NCI-H1417 (cell line): ENCODE data around the gene MFSD11.
A peak's percentile ranks its signal among the peaks of the same experiment; 100 is the strongest.
"Not testable (repeated sequence)": the region's sequence is repeated elsewhere in the genome, so short reads cannot be mapped to it uniquely, and the experiment has no call there.

Experiments
- DNase-seq, 3 experiments: peaks; one replicate each; lab custom pipeline; 2025; lab: John Stamatoyannopoulos, UW

Gene MFSD11

DNA sequence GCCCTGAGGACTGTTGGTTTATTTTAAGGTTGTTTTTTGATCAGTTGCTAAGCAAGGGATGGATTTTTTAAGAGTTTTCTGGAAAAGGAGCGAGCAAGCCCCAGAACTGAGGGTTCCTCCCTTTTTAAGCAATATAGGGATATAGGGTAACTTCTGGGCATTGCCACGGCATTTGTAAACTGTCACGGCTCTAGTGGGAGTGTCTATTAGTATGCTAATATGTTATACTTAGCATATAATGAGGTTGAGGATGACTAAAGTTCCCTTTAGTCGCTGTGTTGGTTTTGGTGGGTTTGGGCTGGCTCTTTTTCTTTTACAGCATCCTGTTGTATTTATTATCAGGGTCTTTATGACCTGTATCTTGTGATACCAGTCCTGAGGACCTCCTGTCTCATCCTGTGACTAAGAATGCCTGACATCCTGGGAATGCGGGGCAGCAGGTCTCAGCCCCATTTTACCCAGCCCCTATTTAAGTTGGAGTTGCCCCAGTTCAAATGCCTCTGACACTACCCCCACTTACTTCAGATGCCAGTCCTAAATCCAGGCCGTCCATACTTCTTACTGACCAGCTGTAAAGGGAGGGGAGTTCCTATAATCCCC, 59.4 kb downstream of the MFSD11 start:
- no peak for DNase-seq

DNA sequence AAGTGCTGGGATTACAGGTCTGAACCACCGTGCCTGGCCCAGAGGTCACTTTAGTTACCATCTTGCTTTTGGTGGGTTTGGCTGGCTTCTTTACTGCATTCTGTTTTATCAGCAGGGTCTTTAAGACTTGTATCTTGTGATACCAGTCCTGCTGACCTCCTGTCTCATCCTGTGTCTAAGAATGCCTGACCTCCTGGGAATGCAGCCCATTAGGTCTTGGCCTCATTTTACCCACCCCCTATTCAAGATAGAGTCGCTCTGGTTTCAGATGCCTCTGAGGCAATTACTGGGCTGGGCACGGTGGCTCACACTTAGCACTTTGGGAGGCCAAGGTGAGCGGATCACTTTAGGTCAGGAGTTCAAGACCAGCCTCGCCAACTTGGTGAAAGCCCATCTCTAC, 63.8 kb downstream of the MFSD11 start:
- no peak for DNase-seq

DNA sequence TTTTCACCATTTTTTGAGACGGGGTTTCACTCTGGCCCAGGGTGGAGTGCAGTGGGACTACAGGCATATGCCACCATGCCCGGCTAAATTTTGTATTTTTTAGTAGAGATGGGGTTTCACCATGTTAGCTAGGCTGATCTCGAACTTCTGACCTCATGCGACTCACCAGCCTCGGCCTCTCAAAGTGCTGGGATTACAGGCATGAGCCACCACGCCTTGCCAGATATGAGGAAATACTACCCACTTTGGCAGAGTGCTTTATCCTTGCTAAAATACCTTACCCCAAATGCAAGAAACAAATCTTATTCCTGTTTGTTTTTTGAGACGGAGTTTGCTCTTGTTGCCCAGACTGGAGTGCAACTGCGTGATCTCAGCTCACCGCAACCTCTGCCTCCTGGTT, 67.4 kb downstream of the MFSD11 start:
- no peak for DNase-seq

- not testable (repeated sequence) for DNase-seq
Measured at GRCh38 chr17:76806151-76806550, 68.2 kb downstream of the MFSD11 start.

- not testable (repeated sequence) for DNase-seq
Measured at GRCh38 chr17:76806767-76807166, 68.8 kb downstream of the MFSD11 start.

- DNase-seq, result no peak
Measured at GRCh38 chr17:76808326-76808725, 70.4 kb downstream of the MFSD11 start.

DNA sequence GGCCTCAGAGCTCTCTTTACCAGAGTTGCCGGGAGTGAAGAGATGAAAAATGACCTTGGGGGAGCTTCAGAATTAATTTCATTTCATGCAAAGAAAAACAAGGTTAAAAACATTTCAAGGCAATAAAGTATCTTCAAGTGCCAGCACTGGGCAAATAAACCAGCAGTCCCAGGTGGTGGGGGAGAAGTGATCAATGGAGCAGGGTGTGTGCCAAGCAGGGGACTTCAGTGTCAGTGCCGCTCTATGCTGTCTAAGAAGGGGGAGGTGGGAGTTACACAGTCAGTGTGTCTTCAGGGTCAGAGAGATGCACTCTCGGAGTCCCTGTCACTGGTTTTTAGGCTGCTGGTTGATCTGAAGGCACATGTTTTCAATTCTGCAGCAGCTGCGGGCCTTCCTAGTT, 73.0 kb downstream of the MFSD11 start:
- peak; percentile 67 to 92 (median 75) for DNase-seq

- DNase-seq, result no peak
Measured at GRCh38 chr17:76811834-76812233, 73.9 kb downstream of the MFSD11 start.

- DNase-seq, result no peak
Measured at GRCh38 chr17:76812263-76812662, 74.3 kb downstream of the MFSD11 start.

DNA sequence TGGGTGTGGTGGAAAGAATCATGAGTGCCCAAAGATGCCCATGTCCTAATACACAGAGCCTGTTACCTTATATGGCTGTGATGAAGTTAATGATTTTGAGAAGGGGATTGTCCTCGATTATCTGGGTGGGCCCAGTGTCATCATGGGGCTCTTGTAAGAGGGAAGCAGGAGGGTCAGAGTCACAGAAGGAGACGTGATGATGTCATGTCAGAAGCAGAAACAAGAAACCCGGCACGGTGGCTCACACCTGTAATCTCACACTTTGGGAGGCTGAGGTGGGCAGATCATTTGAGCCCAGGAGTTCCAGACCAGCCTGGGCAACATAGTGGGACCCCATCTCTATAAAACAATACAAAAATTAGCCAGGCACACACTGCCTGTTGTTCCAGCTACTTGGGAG, 75.0 kb downstream of the MFSD11 start:
- no peak for DNase-seq

GRCh38 chr17:76815907-76816589, 78.1 kb downstream of the MFSD11 start:
- not testable (repeated sequence) for DNase-seq

DNA sequence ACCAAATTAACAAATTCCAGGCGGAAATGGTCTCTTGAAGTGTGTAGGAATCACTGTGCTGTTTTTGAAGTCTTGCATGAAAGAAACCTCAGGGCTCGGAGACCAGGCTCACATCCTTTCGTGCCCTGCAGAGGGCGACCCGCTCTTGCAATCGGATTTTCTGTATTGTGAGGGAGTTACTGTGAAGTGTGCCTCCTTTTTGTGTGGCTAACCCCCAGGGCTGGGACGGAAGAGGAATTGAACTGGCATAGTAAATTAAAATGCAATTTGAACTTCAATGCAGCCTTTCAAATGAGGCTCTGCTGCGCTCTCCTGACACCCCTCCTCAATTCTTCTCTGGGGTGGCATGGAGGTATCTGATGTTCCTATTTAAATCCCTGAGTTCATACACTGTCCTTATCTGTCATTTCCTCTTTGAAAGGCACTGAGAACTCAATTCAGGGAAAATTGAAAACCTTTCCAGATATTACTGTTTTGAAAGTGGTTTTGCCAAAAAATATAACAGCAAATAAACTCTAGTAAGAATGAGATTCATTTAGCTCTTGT, 78.7 kb downstream of the MFSD11 start:
- peak; percentile 33 to 82 (median 70) for DNase-seq

- DNase-seq, result peak; percentile 3 to 93 (median 85)
Measured at GRCh38 chr17:76820039-76820438, 82.1 kb downstream of the MFSD11 start.

DNA sequence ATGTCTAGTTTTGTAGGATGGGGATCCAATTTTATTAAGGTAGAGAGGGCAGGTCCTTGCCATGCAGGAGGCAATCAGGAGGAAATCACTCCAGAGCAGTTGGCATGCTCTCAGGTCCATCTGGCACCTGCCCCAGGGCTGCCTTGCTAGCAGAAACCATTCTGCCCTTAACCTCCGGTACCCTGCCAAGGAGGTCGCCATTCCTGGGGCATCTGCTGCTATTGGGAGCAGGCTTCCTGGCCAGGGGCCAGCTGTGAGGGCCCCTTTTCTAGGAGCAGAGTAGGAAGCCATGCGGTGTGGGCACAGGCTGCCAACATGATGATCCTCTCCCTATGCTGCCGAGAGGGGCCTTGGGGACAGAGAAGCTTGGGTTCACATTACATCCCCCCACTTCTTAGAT, 82.6 kb downstream of the MFSD11 start:
- DNase-seq, result peak in 2 of 3 experiments; percentile 75 to 88

DNA sequence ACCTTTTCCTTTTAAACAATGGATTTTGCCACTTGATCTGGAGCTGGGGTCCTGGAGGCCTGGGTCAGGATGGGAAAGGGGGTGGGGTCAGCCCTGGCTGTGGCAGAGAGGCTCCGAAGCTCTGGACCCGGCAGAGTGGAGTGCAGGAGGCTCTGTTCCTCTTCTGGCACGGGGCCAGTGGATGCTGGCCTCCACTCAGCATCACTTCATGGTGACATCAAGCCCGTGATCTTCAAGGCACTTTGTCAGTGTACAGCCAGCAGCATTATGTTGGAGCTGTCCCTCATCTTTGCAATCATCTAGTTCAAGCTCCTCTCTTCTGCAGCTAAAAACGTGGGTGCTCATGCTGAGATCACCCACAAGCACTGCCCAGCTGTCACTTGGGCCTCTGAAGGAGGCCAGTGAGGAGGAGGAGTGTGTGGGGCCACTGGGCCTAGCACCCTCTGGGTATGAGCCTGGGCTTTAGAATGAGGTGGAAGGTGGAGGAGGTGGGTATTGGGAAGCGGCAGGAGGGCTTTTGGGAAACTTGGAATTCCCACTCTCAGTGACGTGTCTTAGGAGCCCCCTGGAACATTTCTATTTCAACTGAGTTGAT, 84.4 kb downstream of the MFSD11 start:
- no peak for DNase-seq

- no peak for DNase-seq
Measured at GRCh38 chr17:76824093-76824492, 86.2 kb downstream of the MFSD11 start.

DNA sequence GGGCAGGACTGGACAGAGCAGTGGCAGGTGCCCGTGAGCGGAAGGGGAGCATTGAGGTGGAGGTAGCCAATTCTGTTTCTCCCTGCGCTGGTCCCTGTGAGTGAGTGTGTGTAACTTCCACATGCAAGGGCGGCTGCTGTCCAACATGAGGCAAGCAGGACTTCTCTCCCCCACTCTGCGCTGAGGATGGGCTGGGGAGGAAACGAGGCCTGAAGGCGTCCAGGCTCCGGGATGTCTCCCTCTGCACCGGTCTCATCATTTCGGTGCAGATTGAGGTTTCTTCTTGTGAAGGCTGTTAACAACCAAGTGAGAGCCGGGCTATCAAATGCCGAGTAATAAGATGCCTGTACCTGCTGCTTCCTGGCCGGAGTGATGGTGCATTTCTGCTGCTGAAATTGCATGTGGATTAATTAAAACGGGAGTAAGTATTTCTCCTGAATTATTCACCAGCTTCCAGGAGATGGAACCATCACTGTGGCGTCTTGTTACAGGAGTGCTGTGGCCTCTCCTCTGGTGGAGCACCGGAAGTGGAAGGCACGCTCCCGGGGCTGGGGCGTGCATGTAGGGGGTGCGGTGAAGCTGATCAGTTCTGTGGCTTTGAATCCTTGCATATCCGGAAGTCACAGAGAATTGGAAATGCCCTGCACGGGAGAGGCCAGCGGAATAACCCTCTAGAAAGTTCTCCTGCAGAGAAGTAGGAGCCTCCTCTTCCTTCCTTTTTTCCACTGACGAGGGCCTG, 88.6 kb downstream of the MFSD11 start:
- no peak for DNase-seq

DNA sequence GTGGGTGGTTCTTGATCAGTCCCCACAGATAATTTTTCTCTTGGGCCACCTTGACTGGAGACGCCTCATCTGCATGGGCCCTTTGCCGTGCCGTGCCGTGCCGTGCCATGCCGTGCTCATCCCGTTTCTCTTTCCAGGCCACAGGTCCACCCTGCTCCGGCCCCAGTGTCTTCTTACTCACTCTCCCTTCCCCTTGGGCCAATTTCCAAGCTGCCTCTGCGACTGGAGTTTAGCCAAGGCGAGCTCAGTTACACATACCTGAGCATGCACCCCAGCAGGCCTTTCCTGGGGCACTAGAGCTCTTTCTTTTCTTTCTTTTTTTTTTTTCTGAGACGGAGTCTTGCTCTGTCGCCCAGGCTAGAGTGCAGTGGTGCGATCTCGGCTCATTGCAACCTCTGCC, 89.8 kb downstream of the MFSD11 start:
- no peak for DNase-seq
